Natural killer cell (primary cell): ENCODE results near the gene HACL1. TPM values are rescaled to one million over a fixed set of nuclear protein-coding genes. Genes with fewer than 3 reads are reported as not detected.

ENCODE experiments used
- ATAC-seq, 3 donors: fragments of 150-1000 bp in 2 of 3; fragments of 200-7000 bp in 1 of 3; cut with Tn5 transposase; 1 replicate in 1 of 3; 2 replicates in 2 of 3; pipeline ENCODE4 v1.10.0; 2021; ENCODE audit warnings: mild to moderate bottlenecking in 2 of 3, moderate library complexity in 2 of 3
- DNase-seq, 2 donors: peaks; one replicate each; pipeline versions ENCODE4 v3.0.0 to v3.0.0-alpha.2; 2013 to 2021; ENCODE audit warnings: mixed read lengths in 1 of 2
- H3K27ac ChIP-seq: one replicate; pipeline ENCODE4 v1.5.1; 2013; ENCODE audit warnings: mild to moderate bottlenecking, low read length
- H3K27me3 ChIP-seq: one replicate; pipeline ENCODE4 v1.6.1; 2013; ENCODE audit warnings: low read length; ENCODE audit not compliant: control insufficient read depth, insufficient read depth
- H3K36me3 ChIP-seq: one replicate; pipeline ENCODE4 v1.6.1; 2013; ENCODE audit warnings: low read length; ENCODE audit not compliant: control insufficient read depth, insufficient read depth
- H3K4me1 ChIP-seq: one replicate; pipeline ENCODE4 v1.6.1; 2013; ENCODE audit warnings: low read length; ENCODE audit not compliant: control insufficient read depth, insufficient read depth
- H3K4me3 ChIP-seq: one replicate; pipeline ENCODE4 v1.5.1; 2013; ENCODE audit warnings: low read length
- H3K9me3 ChIP-seq: one replicate; pipeline ENCODE4 v1.6.1; 2013; ENCODE audit warnings: low read length; ENCODE audit not compliant: control insufficient read depth, insufficient read depth
- H3K27ac Mint-ChIP-seq, 2 donors: one replicate each; pipeline ENCODE4 v1.8.0; 2022; ENCODE audit warnings: mild to moderate bottlenecking in 2 of 2, mixed read lengths in 2 of 2, moderate library complexity in 1 of 2
- H3K27me3 Mint-ChIP-seq, 2 donors: one replicate each; pipeline ENCODE4 v1.8.0; 2022; ENCODE audit warnings: low read depth in 2 of 2, mixed read lengths in 2 of 2
- H3K36me3 Mint-ChIP-seq: one replicate; pipeline ENCODE4 v1.8.0; 2022; ENCODE audit warnings: mixed read lengths
- H3K4me1 Mint-ChIP-seq, 2 donors: one replicate each; pipeline ENCODE4 v1.8.0; 2022; ENCODE audit warnings: mixed read lengths in 2 of 2
- H3K4me3 Mint-ChIP-seq: one replicate; pipeline ENCODE4 v1.8.0; 2022; ENCODE audit warnings: mild to moderate bottlenecking, moderate library complexity, mixed read lengths
- H3K9me3 Mint-ChIP-seq, 2 donors: one replicate each; pipeline ENCODE4 v1.8.0; 2022; ENCODE audit warnings: mixed read lengths in 2 of 2
- CTCF ChIP-seq: fragments of 200-600 bp; IDR thresholded peaks from one replicate; pipeline ENCODE4 v1.8.0; 2022; ENCODE audit warnings: antibody characterized with exemption
- WGBS: methylation state at CpG from one replicate; pipeline ENCODE4 v1.1.7; 2013; ENCODE audit warnings: missing lambda C conversion rate; ENCODE audit not compliant: insufficient coverage; 5-methylcytosine and 5-hydroxymethylcytosine counted together
- intact Hi-C: fragments of 100-400 bp; cut with micrococcal nuclease; formaldehyde crosslinking; loops from one replicate; pipeline ENCODE4 v1.14.2; 2022
- total RNA-seq, 4 donors: library from RNA; stranded (reverse); fragments of 120-200 nt in 1 of 4; gene quantifications; one replicate each; pipeline versions ENCODE4 v1.2.3 to v1.2.4, GENCODE V29; 2013 to 2022

The HACL1 gene
- total RNA-seq, 3 donors from 2014 or later (not counting 1 experiment from before 2014, with no cell fraction given), result 36.7 to 39.8 (median 37.3) TPM

GRCh38 chr3:15562560-15562959 lies 38.8 kb downstream of the HACL1 start:
- Histone ChIP-seq H3K4me1 (peaks cover 7% of the 10 kb centered on the region), H3K9me3 (no peaks in the 10 kb centered on the region), H3K27me3 (no peaks in the 10 kb centered on the region), H3K36me3 (peaks cover 50% of the 10 kb centered on the region), H3K4me3 (no peak overlapping the region), H3K27ac (no peak overlapping the region)
- ATAC-seq (no peak), DNase-seq (no peak)
- H3K27ac Mint-ChIP-seq, result peak overlapping the region; percentile 4 to 44
- 98% methylated on average over 5 of the region's 5 CpGs for WGBS
- H3K4me3 Mint-ChIP-seq, result no peak overlapping the region
- no peak for TF ChIP-seq CTCF
- H3K4me1 Mint-ChIP-seq, result peaks cover 5 to 8% of the 10 kb centered on the region in 2 donors
- H3K27me3 Mint-ChIP-seq, result no peaks in the 10 kb centered on the region
- intact Hi-C loops, result no loop called here
- no peaks in the 10 kb centered on the region for H3K9me3 Mint-ChIP-seq
- H3K36me3 Mint-ChIP-seq, result peaks cover 18% of the 10 kb centered on the region

GRCh38 chr3:15558581-15558980 lies 42.8 kb downstream of the HACL1 start:
- peaks cover 15% of the 10 kb centered on the region for H3K36me3 Mint-ChIP-seq
- WGBS, result 95% methylated on average over 9 of the region's 9 CpGs
- Histone ChIP-seq H3K4me1 (peaks cover 14% of the 10 kb centered on the region), H3K27me3 (no peaks in the 10 kb centered on the region), H3K9me3 (no peaks in the 10 kb centered on the region), H3K36me3 (peaks cover 21% of the 10 kb centered on the region), H3K4me3 (no peak overlapping the region), H3K27ac (no peak overlapping the region)
- ATAC-seq (no peak), DNase-seq (no peak)
- H3K4me3 Mint-ChIP-seq, result no peak overlapping the region
- intact Hi-C loops, result loop anchor here (5.0 to 10.0 kb wide), 3 partner anchors 54 to 291 kb away; no protein-coding TSS in a partner anchor
- H3K27me3 Mint-ChIP-seq, result no peaks in the 10 kb centered on the region
- H3K27ac Mint-ChIP-seq, result no peak overlapping the region
- no peak for TF ChIP-seq CTCF
- peaks cover 17 to 18% of the 10 kb centered on the region in 2 donors for H3K4me1 Mint-ChIP-seq
- H3K9me3 Mint-ChIP-seq, result no peaks in the 10 kb centered on the region

GRCh38 chr3:15557511-15557946 lies 43.8 kb downstream of the HACL1 start:
- ATAC-seq (peak; percentile 86 to 91 (median 88)), DNase-seq (peak; percentile 27 to 81)
- H3K4me3 ChIP-seq, result no peak overlapping the region
- intact Hi-C loops, result loop anchor here (1.0 to 10.0 kb wide), 6 partner anchors 53 to 355 kb away; partner anchors contain the start of genes EAF1, METTL6 and SH3BP5
- H3K36me3 ChIP-seq, result peaks cover 11% of the 10 kb centered on the region
- Mint-ChIP-seq H3K27ac (peak overlapping the region; percentile 85 to 91), H3K9me3 (no peaks in the 10 kb centered on the region), H3K27me3 (no peaks in the 10 kb centered on the region), H3K36me3 (peaks cover 8% of the 10 kb centered on the region), H3K4me1 (peaks cover 17 to 18% of the 10 kb centered on the region in 2 donors), H3K4me3 (no peak overlapping the region)
- TF ChIP-seq CTCF, result peak; percentile 82
- peaks cover 14% of the 10 kb centered on the region for H3K4me1 ChIP-seq
- no peaks in the 10 kb centered on the region for H3K9me3 ChIP-seq
- WGBS, result 0% methylated on average over 1 of the region's 3 CpGs
- H3K27me3 ChIP-seq, result no peaks in the 10 kb centered on the region
- no peak overlapping the region for H3K27ac ChIP-seq

- H3K36me3 ChIP-seq, result peaks cover 2% of the 10 kb centered on the region
- no peaks in the 10 kb centered on the region for H3K27me3 ChIP-seq
Measured at GRCh38 chr3:15556512-15556911, 44.9 kb downstream of the HACL1 start.

More at GRCh38 chr3:15556512-15556911, 44.9 kb downstream of the HACL1 start:
- H3K27ac Mint-ChIP-seq, result peak overlapping the region; percentile 85 to 91
- ATAC-seq (peak; percentile 62 to 77 (median 71)), DNase-seq (peak in 1 of 2 donors; percentile 36)
- H3K4me3 ChIP-seq, result no peak overlapping the region
- 0% methylated on average over 2 of the region's 2 CpGs for WGBS
- H3K4me3 Mint-ChIP-seq, result peak overlapping the region; percentile 69
- peaks cover 17 to 18% of the 10 kb centered on the region in 2 donors for H3K4me1 Mint-ChIP-seq
- H3K27ac ChIP-seq, result peak overlapping the region; percentile 56
- no peaks in the 10 kb centered on the region for H3K27me3 Mint-ChIP-seq
- no peak for TF ChIP-seq CTCF
- intact Hi-C loops, result loop anchor here (5.0 to 10.0 kb wide), 3 partner anchors 52 to 289 kb away; no protein-coding TSS in a partner anchor
- H3K4me1 ChIP-seq, result peaks cover 14% of the 10 kb centered on the region
- H3K9me3 ChIP-seq, result no peaks in the 10 kb centered on the region
- peaks cover 7% of the 10 kb centered on the region for H3K36me3 Mint-ChIP-seq
- H3K9me3 Mint-ChIP-seq, result no peaks in the 10 kb centered on the region
